IMR-90 (cell line): Measurements from ENCODE around the gene PTPRN2.

Experiments used
- BHLHE40 ChIP-seq: fragments of 150-350 bp; IDR thresholded peaks from 2 replicates; pipeline ENCODE4 v1.6.1; 2016; ENCODE audit warnings: mild to moderate bottlenecking, low read depth, low read length
- CEBPB ChIP-seq: IDR thresholded peaks from 2 replicates; pipeline ENCODE4 v1.6.1; 2012; ENCODE audit warnings: low read depth, low read length, improper control_type of control experiment
- FOS ChIP-seq: fragments of 150-350 bp; IDR thresholded peaks from 2 replicates; pipeline ENCODE4 v1.6.1; 2016; ENCODE audit warnings: low read depth, low read length
- MAFK ChIP-seq: IDR thresholded peaks from 2 replicates; pipeline ENCODE4 v1.6.1; 2012; ENCODE audit warnings: low read depth, low read length, improper control_type of control experiment
- MXI1 ChIP-seq: IDR thresholded peaks from 2 replicates; pipeline ENCODE4 v1.6.1; 2012; ENCODE audit warnings: low read depth, mild to moderate bottlenecking, low read length, moderate library complexity, borderline replicate concordance
- NFE2L2 ChIP-seq: fragments of 150-350 bp; IDR thresholded peaks from 2 replicates; pipeline ENCODE4 v1.6.1; 2016; ENCODE audit warnings: low read depth, mild to moderate bottlenecking, low read length
- POLR2A ChIP-seq: IDR thresholded peaks from 2 replicates; pipeline ENCODE4 v1.6.1; 2012; ENCODE audit warnings: mild to moderate bottlenecking, low read depth, low read length
- RAD21 ChIP-seq: IDR thresholded peaks from 2 replicates; pipeline ENCODE4 v1.6.1; 2012; ENCODE audit warnings: low read length, improper control_type of control experiment
- RCOR1 ChIP-seq: IDR thresholded peaks from 2 replicates; pipeline ENCODE4 v1.6.1; 2012; ENCODE audit warnings: mild to moderate bottlenecking, low read length, improper control_type of control experiment; ENCODE audit not compliant: insufficient replicate concordance
- RFX5 ChIP-seq: IDR thresholded peaks from 2 replicates; pipeline ENCODE4 v1.8.0; 2012; ENCODE audit warnings: low read depth, mild to moderate bottlenecking, low read length, moderate library complexity
- SMC3 ChIP-seq: fragments of 150-350 bp; IDR thresholded peaks from 2 replicates; pipeline ENCODE4 v1.6.1; 2016; ENCODE audit warnings: low read depth, mild to moderate bottlenecking, antibody characterized with exemption, low read length, moderate library complexity
- TF ChIP-seq, protein P1 (sequence below): conservative IDR thresholded peaks from 2 replicates; pipeline ENCODE4 v1.5.1; 2012; ENCODE audit warnings: mild to moderate bottlenecking, low read depth, low read length, improper control_type of control experiment
- TF ChIP-seq, protein P2 (sequence below): fragments of 150-350 bp; IDR thresholded peaks from 2 replicates; pipeline ENCODE4 v1.6.1; 2017; ENCODE audit warnings: mild to moderate bottlenecking, antibody characterized with exemption, low read length, low read depth

DNA sequence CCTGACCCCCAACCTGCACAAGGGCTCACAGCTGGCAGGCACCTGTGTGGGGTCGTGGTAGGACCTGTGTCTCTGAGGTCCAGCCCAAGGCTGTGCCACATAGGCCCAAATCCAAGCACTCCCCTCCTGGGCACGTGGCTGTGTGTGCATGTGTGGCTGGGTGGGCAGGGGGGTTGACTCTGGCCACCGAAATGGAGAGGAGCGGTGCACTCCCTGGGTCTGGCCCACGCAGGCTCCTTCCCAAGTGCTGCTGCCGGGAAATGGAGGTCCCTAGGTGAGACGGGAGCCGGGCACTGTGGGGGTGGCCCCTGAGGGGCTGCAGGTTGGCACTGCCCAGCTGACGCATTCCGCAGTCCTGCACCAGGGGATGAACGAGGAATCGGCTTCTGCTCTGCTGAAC lies 722.7 kb downstream of the PTPRN2 start:
- TF ChIP-seq, protein P1, sequence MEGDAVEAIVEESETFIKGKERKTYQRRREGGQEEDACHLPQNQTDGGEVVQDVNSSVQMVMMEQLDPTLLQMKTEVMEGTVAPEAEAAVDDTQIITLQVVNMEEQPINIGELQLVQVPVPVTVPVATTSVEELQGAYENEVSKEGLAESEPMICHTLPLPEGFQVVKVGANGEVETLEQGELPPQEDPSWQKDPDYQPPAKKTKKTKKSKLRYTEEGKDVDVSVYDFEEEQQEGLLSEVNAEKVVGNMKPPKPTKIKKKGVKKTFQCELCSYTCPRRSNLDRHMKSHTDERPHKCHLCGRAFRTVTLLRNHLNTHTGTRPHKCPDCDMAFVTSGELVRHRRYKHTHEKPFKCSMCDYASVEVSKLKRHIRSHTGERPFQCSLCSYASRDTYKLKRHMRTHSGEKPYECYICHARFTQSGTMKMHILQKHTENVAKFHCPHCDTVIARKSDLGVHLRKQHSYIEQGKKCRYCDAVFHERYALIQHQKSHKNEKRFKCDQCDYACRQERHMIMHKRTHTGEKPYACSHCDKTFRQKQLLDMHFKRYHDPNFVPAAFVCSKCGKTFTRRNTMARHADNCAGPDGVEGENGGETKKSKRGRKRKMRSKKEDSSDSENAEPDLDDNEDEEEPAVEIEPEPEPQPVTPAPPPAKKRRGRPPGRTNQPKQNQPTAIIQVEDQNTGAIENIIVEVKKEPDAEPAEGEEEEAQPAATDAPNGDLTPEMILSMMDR: no peak
- TF ChIP-seq POLR2A (no peak), RAD21 (no peak), MAFK (no peak), RCOR1 (no peak), BHLHE40 (no peak), MXI1 (no peak), SMC3 (no peak), RFX5 (no peak), FOS (no peak), CEBPB (no peak), NFE2L2 (no peak)
- TF ChIP-seq, protein P2, sequence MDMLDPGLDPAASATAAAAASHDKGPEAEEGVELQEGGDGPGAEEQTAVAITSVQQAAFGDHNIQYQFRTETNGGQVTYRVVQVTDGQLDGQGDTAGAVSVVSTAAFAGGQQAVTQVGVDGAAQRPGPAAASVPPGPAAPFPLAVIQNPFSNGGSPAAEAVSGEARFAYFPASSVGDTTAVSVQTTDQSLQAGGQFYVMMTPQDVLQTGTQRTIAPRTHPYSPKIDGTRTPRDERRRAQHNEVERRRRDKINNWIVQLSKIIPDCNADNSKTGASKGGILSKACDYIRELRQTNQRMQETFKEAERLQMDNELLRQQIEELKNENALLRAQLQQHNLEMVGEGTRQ: no peak
